ENCODE results near the gene TSPAN18.

DNA sequence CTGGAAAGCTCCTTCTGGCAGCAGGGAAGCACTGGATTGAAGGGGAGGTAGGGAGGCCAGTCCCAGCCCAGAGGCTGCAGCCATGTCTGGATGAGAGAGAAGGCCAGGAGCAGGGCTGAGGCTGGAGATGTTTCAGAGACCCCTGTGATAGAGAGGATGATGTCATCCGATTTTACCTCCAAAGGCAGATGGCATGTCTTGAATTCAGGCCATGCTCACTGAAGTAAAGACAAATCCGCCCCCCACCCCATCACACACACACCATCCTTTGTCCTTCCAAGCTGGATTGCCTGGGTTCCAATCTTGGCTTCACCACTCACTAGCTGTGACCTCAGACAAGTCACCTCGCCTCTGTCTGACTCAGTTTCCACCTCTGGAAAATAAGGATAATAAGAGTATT, 176.8 kb downstream of the TSPAN18 start:
- TF ChIP-seq YY1 (IDR thresholded peaks at IDR 0.05; ENCODE audit: insufficient read depth, insufficient read length) (no peak), ZNF274 (IDR thresholded peaks at IDR 0.05; ENCODE audit: low read depth, low read length) (no peak)
